HepG2 (cell line): Measurements from ENCODE around the gene TXNDC11. TPM values are rescaled to one million over a fixed set of nuclear protein-coding genes. Genes with fewer than 3 reads are reported as not detected.

Experiments
- CAMTA2 ChIP-seq: sonication (generic); formaldehyde crosslinking; IDR thresholded peaks from 2 replicates; pipeline ENCODE4 v1.4.0; 2020; ENCODE audit warnings: mild to moderate bottlenecking, missing genetic modification reagents, borderline replicate concordance
- CBX1 ChIP-seq: IDR thresholded peaks from one replicate; pipeline ENCODE4 v1.6.1; 2016; ENCODE audit warnings: antibody characterized with exemption, low read depth
- ELF4 ChIP-seq: sonication (generic); formaldehyde crosslinking; IDR thresholded peaks from 2 replicates; pipeline ENCODE4 v1.5.0; 2020; ENCODE audit warnings: missing genetic modification reagents, mild to moderate bottlenecking, moderate library complexity, borderline replicate concordance
- GABPB1 ChIP-seq: IDR thresholded peaks from 2 replicates; pipeline ENCODE4 v1.6.1; 2016; ENCODE audit warnings: mild to moderate bottlenecking, missing genetic modification reagents, moderate library complexity, missing compliant biosample characterization
- HIC2 ChIP-seq: sonication (generic); formaldehyde crosslinking; IDR thresholded peaks from 2 replicates; pipeline ENCODE4 v1.9.0; 2022; ENCODE audit warnings: low read depth, missing genetic modification reagents
- IKZF4 ChIP-seq: sonication (generic); formaldehyde crosslinking; IDR thresholded peaks from 2 replicates; pipeline ENCODE4 v1.5.1; 2020; ENCODE audit warnings: borderline replicate concordance, mild to moderate bottlenecking, low read depth, missing genetic modification reagents; ENCODE audit errors: not compliant biosample characterization
- JDP2 ChIP-seq: sonication (generic); formaldehyde crosslinking; IDR thresholded peaks from 2 replicates; pipeline ENCODE4 v1.8.1; 2022; ENCODE audit warnings: missing genetic modification reagents, borderline replicate concordance
- MATR3 ChIP-seq: sonication (generic); formaldehyde crosslinking; IDR thresholded peaks from 2 replicates; pipeline ENCODE4 v1.4.0; 2020; ENCODE audit warnings: missing genetic modification reagents
- NCOR1 ChIP-seq: fragments of 200-600 bp; sonication (generic); IDR thresholded peaks from 2 replicates; pipeline ENCODE4 v1.7.0; 2017; ENCODE audit warnings: antibody characterized with exemption, low read length, borderline replicate concordance
- PRDM4 ChIP-seq: sonication (generic); formaldehyde crosslinking; IDR thresholded peaks from 2 replicates; pipeline ENCODE4 v1.9.0; 2021; ENCODE audit warnings: missing genetic modification reagents, borderline replicate concordance
- ZNF264 ChIP-seq: sonication (generic); formaldehyde crosslinking; IDR thresholded peaks from 2 replicates; pipeline ENCODE4 v1.4.0; 2020; ENCODE audit warnings: missing genetic modification reagents
- ZNF282 ChIP-seq: fragments of 450-650 bp; IDR thresholded peaks from 2 replicates; pipeline ENCODE4 v1.6.1; 2018; ENCODE audit not compliant: partially characterized antibody
- ZNF333 ChIP-seq: sonication (generic); formaldehyde crosslinking; IDR thresholded peaks from 2 replicates; pipeline ENCODE4 v1.4.0; 2020; ENCODE audit warnings: mild to moderate bottlenecking, missing genetic modification reagents, borderline replicate concordance
- ZNF660 ChIP-seq: sonication (generic); formaldehyde crosslinking; IDR thresholded peaks from 2 replicates; pipeline ENCODE4 v1.5.1; 2020; ENCODE audit warnings: mild to moderate bottlenecking, low read depth, missing genetic modification reagents, borderline replicate concordance
- ZNF746 ChIP-seq: sonication (generic); formaldehyde crosslinking; IDR thresholded peaks from 2 replicates; pipeline ENCODE4 v1.8.0; 2022; ENCODE audit warnings: mild to moderate bottlenecking, missing genetic modification reagents
- polyA plus RNA-seq, 8 experiments: library from polyadenylated mRNA; depleted of rRNA in 3 of 8; stranded (reverse) in 7 of 8; unstranded in 1 of 8; fragments of >200 nt; fragmentation: Illumina TruSeq in 4 of 8; extraction: Trizol in 4 of 8; gene quantifications; 2 replicates each; pipeline versions ENCODE4 v1.2.1 to v1.2.3, GENCODE V29; 2011 to 2016; ENCODE audit warnings: low read depth in 4 of 8, missing spikeins in 1 of 8, mixed read lengths in 1 of 8; ENCODE audit not compliant: insufficient read depth in 1 of 8
- total RNA-seq, 5 experiments: library from RNA; depleted of rRNA; stranded (reverse); fragments of >200 nt; fragmentation: Illumina TruSeq; extraction: Trizol; gene quantifications; 2 replicates each; pipeline ENCODE4 v1.2.3, GENCODE V29; 2016; ENCODE audit warnings: low read depth in 1 of 5
- TF ChIP-seq, protein P1 (sequence below): sonication (generic); formaldehyde crosslinking; conservative IDR thresholded peaks from 2 replicates; pipeline ENCODE4 v1.8.0; 2022; ENCODE audit warnings: mild to moderate bottlenecking, moderate library complexity, missing genetic modification reagents
- TF ChIP-seq, protein P2 (sequence below): sonication (generic); formaldehyde crosslinking; IDR thresholded peaks from 2 replicates; pipeline ENCODE4 v1.5.0; 2020; ENCODE audit warnings: mild to moderate bottlenecking, missing genetic modification reagents, borderline replicate concordance

The TXNDC11 gene
- total and polyA plus RNA-seq, 2 of the 13 experiments (the other 11 are each of a cell fraction or from before 2014, with no cell fraction given) = 74.9 to 123 TPM

DNA sequence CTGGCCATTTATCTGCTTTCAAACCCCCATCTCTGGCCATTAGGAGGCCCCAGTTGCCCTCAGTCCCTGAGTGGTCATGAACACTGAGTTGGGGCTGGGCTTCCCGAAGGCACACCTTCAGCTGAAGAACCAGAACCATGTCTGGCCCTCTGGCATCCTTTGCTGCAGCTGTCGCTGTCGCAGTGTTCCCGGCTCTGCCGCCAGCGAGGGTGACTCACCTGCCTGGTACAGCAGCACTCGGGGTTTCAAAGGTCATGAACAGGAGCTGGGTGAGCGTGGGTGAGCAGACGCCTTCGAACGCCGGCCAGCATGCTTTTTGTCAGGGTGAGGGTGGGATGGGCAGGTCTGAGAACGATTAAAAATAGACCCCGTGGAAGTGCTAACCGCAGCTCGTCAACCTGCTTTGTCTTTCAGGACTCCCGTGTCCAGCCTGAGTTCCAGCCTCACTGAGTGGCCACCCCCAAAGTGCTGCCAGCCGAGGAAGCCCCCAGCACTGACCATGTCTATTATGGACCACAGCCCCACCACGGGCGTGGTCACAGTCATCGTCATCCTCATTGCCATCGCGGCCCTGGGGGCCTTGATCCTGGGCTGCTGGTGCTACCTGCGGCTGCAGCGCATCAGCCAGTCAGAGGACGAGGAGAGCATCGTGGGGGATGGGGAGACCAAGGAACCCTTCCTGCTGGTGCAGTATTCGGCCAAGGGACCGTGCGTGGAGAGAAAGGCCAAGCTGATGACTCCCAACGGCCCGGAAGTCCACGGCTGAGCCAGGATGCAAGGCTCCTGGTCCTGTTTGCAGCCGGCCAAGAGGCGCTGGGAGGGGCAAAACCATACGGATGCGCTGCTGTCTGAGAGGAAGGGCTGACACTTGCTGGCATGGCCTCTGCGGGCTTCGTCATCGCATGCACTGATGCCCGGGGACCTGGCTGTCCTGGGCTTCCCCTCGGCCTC is 66.8 kb downstream of the TXNDC11 start (continued):
- TF ChIP-seq, protein P1, sequence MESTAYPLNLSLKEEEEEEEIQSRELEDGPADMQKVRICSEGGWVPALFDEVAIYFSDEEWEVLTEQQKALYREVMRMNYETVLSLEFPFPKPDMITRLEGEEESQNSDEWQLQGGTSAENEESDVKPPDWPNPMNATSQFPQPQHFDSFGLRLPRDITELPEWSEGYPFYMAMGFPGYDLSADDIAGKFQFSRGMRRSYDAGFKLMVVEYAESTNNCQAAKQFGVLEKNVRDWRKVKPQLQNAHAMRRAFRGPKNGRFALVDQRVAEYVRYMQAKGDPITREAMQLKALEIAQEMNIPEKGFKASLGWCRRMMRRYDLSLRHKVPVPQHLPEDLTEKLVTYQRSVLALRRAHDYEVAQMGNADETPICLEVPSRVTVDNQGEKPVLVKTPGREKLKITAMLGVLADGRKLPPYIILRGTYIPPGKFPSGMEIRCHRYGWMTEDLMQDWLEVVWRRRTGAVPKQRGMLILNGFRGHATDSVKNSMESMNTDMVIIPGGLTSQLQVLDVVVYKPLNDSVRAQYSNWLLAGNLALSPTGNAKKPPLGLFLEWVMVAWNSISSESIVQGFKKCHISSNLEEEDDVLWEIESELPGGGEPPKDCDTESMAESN (CRISPR knock-in tag) = no peak
- TF ChIP-seq MATR3 (CRISPR knock-in tag) (no peak), PRDM4 (CRISPR knock-in tag) (no peak), JDP2 (no peak), ZNF282 (no peak), ELF4 (CRISPR knock-in tag) (no peak), ZNF264 (CRISPR knock-in tag) (no peak), IKZF4 (CRISPR knock-in tag) (peak; percentile 52), HIC2 (peak; percentile 52; the same call in 1 of the 2 replicates), GABPB1 (CRISPR knock-in tag) (peak; percentile 43), ZNF333 (CRISPR knock-in tag) (no peak; the same call in 1 of the 2 replicates), CAMTA2 (no peak), ZNF746 (0 out of 2 replicates have a peak, but pooled peaks have one; percentile 23), CBX1 (no peak), ZNF660 (CRISPR knock-in tag) (no peak), NCOR1 (peak; percentile 56; the same call in 1 of the 2 replicates)
- TF ChIP-seq, protein P2, sequence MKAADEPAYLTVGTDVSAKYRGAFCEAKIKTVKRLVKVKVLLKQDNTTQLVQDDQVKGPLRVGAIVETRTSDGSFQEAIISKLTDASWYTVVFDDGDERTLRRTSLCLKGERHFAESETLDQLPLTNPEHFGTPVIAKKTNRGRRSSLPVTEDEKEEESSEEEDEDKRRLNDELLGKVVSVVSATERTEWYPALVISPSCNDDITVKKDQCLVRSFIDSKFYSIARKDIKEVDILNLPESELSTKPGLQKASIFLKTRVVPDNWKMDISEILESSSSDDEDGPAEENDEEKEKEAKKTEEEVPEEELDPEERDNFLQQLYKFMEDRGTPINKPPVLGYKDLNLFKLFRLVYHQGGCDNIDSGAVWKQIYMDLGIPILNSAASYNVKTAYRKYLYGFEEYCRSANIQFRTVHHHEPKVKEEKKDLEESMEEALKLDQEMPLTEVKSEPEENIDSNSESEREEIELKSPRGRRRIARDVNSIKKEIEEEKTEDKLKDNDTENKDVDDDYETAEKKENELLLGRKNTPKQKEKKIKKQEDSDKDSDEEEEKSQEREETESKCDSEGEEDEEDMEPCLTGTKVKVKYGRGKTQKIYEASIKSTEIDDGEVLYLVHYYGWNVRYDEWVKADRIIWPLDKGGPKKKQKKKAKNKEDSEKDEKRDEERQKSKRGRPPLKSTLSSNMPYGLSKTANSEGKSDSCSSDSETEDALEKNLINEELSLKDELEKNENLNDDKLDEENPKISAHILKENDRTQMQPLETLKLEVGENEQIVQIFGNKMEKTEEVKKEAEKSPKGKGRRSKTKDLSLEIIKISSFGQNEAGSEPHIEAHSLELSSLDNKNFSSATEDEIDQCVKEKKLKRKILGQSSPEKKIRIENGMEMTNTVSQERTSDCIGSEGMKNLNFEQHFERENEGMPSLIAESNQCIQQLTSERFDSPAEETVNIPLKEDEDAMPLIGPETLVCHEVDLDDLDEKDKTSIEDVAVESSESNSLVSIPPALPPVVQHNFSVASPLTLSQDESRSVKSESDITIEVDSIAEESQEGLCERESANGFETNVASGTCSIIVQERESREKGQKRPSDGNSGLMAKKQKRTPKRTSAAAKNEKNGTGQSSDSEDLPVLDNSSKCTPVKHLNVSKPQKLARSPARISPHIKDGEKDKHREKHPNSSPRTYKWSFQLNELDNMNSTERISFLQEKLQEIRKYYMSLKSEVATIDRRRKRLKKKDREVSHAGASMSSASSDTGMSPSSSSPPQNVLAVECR (CRISPR knock-in tag) = no peak; the same call in 1 of the 2 replicates
